ENCODE data around the gene KIAA2012. TPM values are rescaled to one million over a fixed set of nuclear protein-coding genes. Genes with fewer than 3 reads are reported as not detected.

KIAA2012 gene
- total RNA-seq, 2 experiments from 2014 or later = not detected

DNA sequence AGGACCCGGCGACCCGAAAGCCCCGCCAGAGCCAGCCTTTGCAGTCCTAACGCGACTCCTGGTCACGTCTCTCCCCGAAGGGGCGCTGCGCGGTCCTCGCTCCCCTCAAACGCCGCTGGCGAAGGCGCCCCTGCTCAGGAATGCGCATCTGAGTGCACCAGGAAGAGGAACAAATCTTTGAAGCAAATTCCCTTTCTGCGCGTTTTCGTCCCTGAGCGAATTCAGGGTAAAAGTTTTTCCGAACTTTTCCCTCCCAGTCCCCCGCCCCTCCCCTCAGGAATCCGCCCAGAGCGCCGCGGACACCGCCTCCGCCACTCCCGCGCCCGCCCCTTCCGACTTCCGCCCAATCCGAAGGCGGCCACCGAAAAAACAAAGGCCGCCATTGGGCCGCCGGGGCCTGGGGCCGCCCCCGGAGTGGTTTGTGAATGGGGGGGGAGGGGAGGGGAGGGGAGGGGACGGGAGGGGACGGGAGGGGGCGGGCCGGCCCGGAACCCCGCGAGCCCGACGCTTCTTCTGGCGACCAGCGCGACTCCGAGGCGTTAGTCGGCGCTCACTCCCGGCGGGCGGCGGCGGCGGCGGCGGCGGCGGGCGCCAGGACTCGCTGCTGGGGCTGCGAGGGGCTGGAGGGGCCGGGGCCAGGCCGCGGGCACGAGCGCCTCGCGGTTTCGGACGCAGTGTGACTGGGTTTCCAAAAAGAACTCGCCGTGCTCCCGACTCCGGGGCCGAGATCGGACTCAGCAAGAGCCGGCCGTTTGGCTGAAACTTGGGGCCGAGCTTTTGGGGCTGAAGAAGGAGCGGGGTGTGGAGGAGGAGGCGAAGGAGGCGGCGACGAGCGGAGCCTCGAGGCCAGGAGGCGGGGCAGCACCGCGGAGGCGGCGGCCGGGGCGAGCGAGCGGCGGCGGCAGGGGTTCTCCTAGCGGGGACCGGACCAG is 39.5 kb upstream of the KIAA2012 start, which contains the start of gene FZD7:
FZD7 (plus strand) TSS at position 539 of the 932 bp plus-strand sequence. CDS start 793 bp downstream, outside the sequence.
- peak within 1 kb of the TSS; percentile 10 for H3K27ac ChIP-seq (ENCODE audit: low read depth, low read length, poor library complexity, severe bottlenecking)

GRCh38 chr2:202034249-202035088 is 38.6 kb upstream of the KIAA2012 start:
- Histone ChIP-seq H4K20me1 (ENCODE audit: insufficient read depth, low read length) (no peaks in the 10 kb centered on the region), H3K4me1 (ENCODE audit: insufficient read depth, low read length, poor library complexity, severe bottlenecking) (peaks cover 17% of the 10 kb centered on the region), H3K9me3 (ENCODE audit: low read length) (no peaks in the 10 kb centered on the region), H3K4me2 (ENCODE audit: low read length) (peak overlapping the region; percentile 86), H3K4me3 (ENCODE audit: low read depth, low read length, poor library complexity, severe bottlenecking) (peak overlapping the region; percentile 72), H3K79me2 (ENCODE audit: insufficient read depth, low read depth, low read length) (no peaks in the 10 kb centered on the region), H3K27ac (ENCODE audit: low read depth, low read length, poor library complexity, severe bottlenecking) (no peak overlapping the region), H3K36me3 (ENCODE audit: insufficient read depth, low read length) (no peaks in the 10 kb centered on the region), H3K9me2 (ENCODE audit: insufficient read depth, low read length) (no peaks in the 10 kb centered on the region), H2AFZ (ENCODE audit: low read length) (peak overlapping the region; percentile 71)
- no peak for TF ChIP-seq EZH2phosphoT487 (IDR thresholded peaks at IDR 0.05; ENCODE audit: borderline replicate concordance, low read depth, low read length)
- TF ChIP-seq CTCF (conservative IDR thresholded peaks at IDR 0.05; ENCODE audit: low read length) = no peak
- DNase-seq (ENCODE audit: low spot score) = no peak
- intact Hi-C loops (cut with micrococcal nuclease; ENCODE audit: unreplicated experiment) = no loop called here
- CTCF ChIA-PET (ENCODE audit: unreplicated experiment) = no interaction called here
- POLR2A ChIA-PET = no interaction called here
- no TSS peak for BruUV-seq (replicated peaks)

More for the DNA sequence above, 39.5 kb upstream of the KIAA2012 start, which contains the start of gene FZD7:
- Histone ChIP-seq H2AFZ (ENCODE audit: low read length) (peak within 1 kb of the TSS; percentile 88), H3K4me2 (ENCODE audit: low read length) (peak within 1 kb of the TSS; percentile 95), H3K4me1 (ENCODE audit: insufficient read depth, low read length, poor library complexity, severe bottlenecking) (peaks cover 17% of the 10 kb centered on the region), H3K4me3 (ENCODE audit: low read depth, low read length, poor library complexity, severe bottlenecking) (peak within 1 kb of the TSS; percentile 72), H3K9me3 (ENCODE audit: low read length) (no peaks in the 10 kb centered on the region), H4K20me1 (ENCODE audit: insufficient read depth, low read length) (no peaks in the 10 kb centered on the region), H3K79me2 (ENCODE audit: insufficient read depth, low read depth, low read length) (no peaks in the 10 kb centered on the region), H3K9me2 (ENCODE audit: insufficient read depth, low read length) (no peaks in the 10 kb centered on the region), H3K36me3 (ENCODE audit: insufficient read depth, low read length) (no peaks in the 10 kb centered on the region)
- BruUV-seq (replicated peaks) = no TSS peak
- intact Hi-C loops (cut with micrococcal nuclease; ENCODE audit: unreplicated experiment) = no loop called here
- peak; percentile 91 for DNase-seq (ENCODE audit: low spot score)
- TF ChIP-seq EZH2phosphoT487 (IDR thresholded peaks at IDR 0.05; ENCODE audit: borderline replicate concordance, low read depth, low read length) (no peak), CTCF (conservative IDR thresholded peaks at IDR 0.05; ENCODE audit: low read length) (peak; percentile 41)
- POLR2A ChIA-PET = no interaction called here
- CTCF ChIA-PET (ENCODE audit: unreplicated experiment) = no interaction called here
